OCI-LY7 (cell line): Measurements from ENCODE around the gene BRD9. TPM values are rescaled to one million over a fixed set of nuclear protein-coding genes. Genes with fewer than 3 reads are reported as not detected.

Experiments
- BruUV-seq: library from RNA; stranded (reverse); fragments of 400-500 nt; replicated peaks from 2 replicates; lab custom pipeline; 2021; lab: Mats Ljungman, UMichigan
- CTCF ChIA-PET: fragments of 300-600 bp; sonication (Branson Sonifier 250); formaldehyde crosslinking; loops from one replicate; lab custom pipeline; 2022; ENCODE audit warnings: antibody characterized with exemption; ENCODE audit not compliant: unreplicated experiment; lab: Charles Lee
- POLR2A ChIA-PET: fragments of 300-600 bp; sonication (Branson Sonifier 250); formaldehyde crosslinking; loops from one replicate; lab custom pipeline; 2022; ENCODE audit warnings: antibody characterized with exemption; lab: Charles Lee
- DNase-seq: peaks from one replicate; pipeline ENCODE4 v3.0.0-alpha.2; 2015; ENCODE audit warnings: low spot score
- H2AFZ ChIP-seq: fragments of 200-600 bp; sonication (generic), shearing (Covaris generic); 2 replicates; pipeline ENCODE4 v1.6.1; 2014; ENCODE audit warnings: mild to moderate bottlenecking, antibody characterized with exemption, low read length, moderate library complexity
- H3K27ac ChIP-seq: fragments of 200-600 bp; sonication (generic); 2 replicates; pipeline ENCODE4 v1.5.1; 2014; ENCODE audit warnings: mixed run types, low read depth, mild to moderate bottlenecking, moderate library complexity, low read length, inconsistent platforms; ENCODE audit not compliant: poor library complexity, severe bottlenecking
- H3K36me3 ChIP-seq: fragments of 200-600 bp; sonication (generic); 2 replicates; pipeline ENCODE4 v1.6.1; 2014; ENCODE audit warnings: mild to moderate bottlenecking, antibody characterized with exemption, low read length, moderate library complexity, mixed read lengths; ENCODE audit not compliant: insufficient read depth
- H3K4me1 ChIP-seq: fragments of 200-600 bp; sonication (generic); 2 replicates; pipeline ENCODE4 v1.5.1; 2014; ENCODE audit warnings: mild to moderate bottlenecking, low read length; ENCODE audit not compliant: insufficient read depth, poor library complexity, severe bottlenecking
- H3K4me2 ChIP-seq: fragments of 200-600 bp; sonication (generic); 2 replicates; pipeline ENCODE4 v1.6.1; 2014; ENCODE audit warnings: mild to moderate bottlenecking, low read length
- H3K4me3 ChIP-seq: fragments of 200-600 bp; sonication (generic); 2 replicates; pipeline ENCODE4 v1.5.1; 2014; ENCODE audit warnings: mild to moderate bottlenecking, low read depth, low read length; ENCODE audit not compliant: poor library complexity, severe bottlenecking
- H3K79me2 ChIP-seq: fragments of 200-600 bp; sonication (generic); 2 replicates; pipeline ENCODE4 v1.6.1; 2016; ENCODE audit warnings: low read depth, mild to moderate bottlenecking, low read length, moderate library complexity, mixed read lengths; ENCODE audit not compliant: insufficient read depth
- H3K9me2 ChIP-seq: fragments of 200-600 bp; sonication (generic); 2 replicates; pipeline ENCODE4 v1.6.1; 2016; ENCODE audit warnings: mild to moderate bottlenecking, low read length, mixed read lengths; ENCODE audit not compliant: insufficient read depth
- H3K9me3 ChIP-seq: fragments of 200-600 bp; sonication (generic); 2 replicates; pipeline ENCODE4 v1.6.1; 2014; ENCODE audit warnings: mild to moderate bottlenecking, mixed run types, low read length, mixed read lengths
- H4K20me1 ChIP-seq: fragments of 200-600 bp; sonication (generic); 2 replicates; pipeline ENCODE4 v1.6.1; 2014; ENCODE audit warnings: mild to moderate bottlenecking, antibody characterized with exemption, low read length, moderate library complexity, mixed read lengths; ENCODE audit not compliant: insufficient read depth
- CTCF ChIP-seq: fragments of 200-600 bp; sonication (generic); conservative IDR thresholded peaks from 2 replicates; pipeline ENCODE4 v1.5.1; 2014; ENCODE audit warnings: mild to moderate bottlenecking, antibody characterized with exemption, low read length, moderate library complexity, mixed read lengths
- EZH2phosphoT487 ChIP-seq: fragments of 200-600 bp; sonication (generic); IDR thresholded peaks from 2 replicates; pipeline ENCODE4 v1.6.1; 2018; ENCODE audit warnings: low read depth, borderline replicate concordance, mild to moderate bottlenecking, mixed run types, antibody characterized with exemption, low read length, moderate library complexity, mixed read lengths
- intact Hi-C: fragments of 100-400 bp; cut with micrococcal nuclease; formaldehyde crosslinking; loops from one replicate; pipeline ENCODE4 v1.10.0; 2022; ENCODE audit not compliant: unreplicated experiment
- total RNA-seq, 2 experiments: library from RNA; depleted of rRNA in 1 of 2; stranded (reverse); fragments of >200 nt in 1 of 2; shearing (Covaris generic) in 1 of 2; gene quantifications; 2 replicates each; pipeline ENCODE4 v1.2.3, GENCODE V29; 2014 to 2022

Gene BRD9
- total RNA-seq, 2 experiments from 2014 or later: 46.7 to 78.7 TPM

GRCh38 chr5:852431-853401 is 39.9 kb downstream of the BRD9 start:
- Histone ChIP-seq H3K9me3 (no peaks in the 10 kb centered on the region), H3K4me3 (no peak overlapping the region), H3K4me1 (no peaks in the 10 kb centered on the region), H3K36me3 (no peaks in the 10 kb centered on the region), H3K79me2 (no peaks in the 10 kb centered on the region), H2AFZ (no peak overlapping the region), H3K4me2 (no peak overlapping the region), H3K9me2 (no peaks in the 10 kb centered on the region), H4K20me1 (no peaks in the 10 kb centered on the region), H3K27ac (no peak overlapping the region)
- intact Hi-C loops: no loop called here
- no peak for TF ChIP-seq EZH2phosphoT487
- TF ChIP-seq CTCF: no peak
- BruUV-seq: no TSS peak
- CTCF ChIA-PET: no interaction called here
- POLR2A ChIA-PET: no interaction called here
- no peak for DNase-seq

GRCh38 chr5:852018-852417 is 40.6 kb downstream of the BRD9 start:
- TF ChIP-seq CTCF (no peak), EZH2phosphoT487 (no peak)
- H2AFZ ChIP-seq: no peak overlapping the region
- no peaks in the 10 kb centered on the region for H3K9me2 ChIP-seq
- no peaks in the 10 kb centered on the region for H3K36me3 ChIP-seq
- no peak for DNase-seq
- no TSS peak for BruUV-seq
- no peaks in the 10 kb centered on the region for H3K9me3 ChIP-seq
- CTCF ChIA-PET: no interaction called here
- no peak overlapping the region for H3K4me2 ChIP-seq
- no peaks in the 10 kb centered on the region for H3K4me1 ChIP-seq
- no peaks in the 10 kb centered on the region for H3K79me2 ChIP-seq
- intact Hi-C loops: no loop called here
- no peak overlapping the region for H3K27ac ChIP-seq
- POLR2A ChIA-PET: no interaction called here
- H4K20me1 ChIP-seq: no peaks in the 10 kb centered on the region
- no peak overlapping the region for H3K4me3 ChIP-seq

GRCh38 chr5:851553-851952 is 41.0 kb downstream of the BRD9 start:
- Histone ChIP-seq H3K4me2 (no peak overlapping the region), H3K4me1 (no peaks in the 10 kb centered on the region), H3K27ac (no peak overlapping the region), H3K4me3 (no peak overlapping the region), H4K20me1 (no peaks in the 10 kb centered on the region), H3K36me3 (no peaks in the 10 kb centered on the region), H3K79me2 (no peaks in the 10 kb centered on the region), H2AFZ (no peak overlapping the region), H3K9me3 (no peaks in the 10 kb centered on the region), H3K9me2 (no peaks in the 10 kb centered on the region)
- ChIA-PET CTCF (no interaction called here), POLR2A (no interaction called here)
- intact Hi-C loops: no loop called here
- DNase-seq: no peak
- BruUV-seq: no TSS peak
- TF ChIP-seq EZH2phosphoT487: no peak
